Type B pancreatic cell (in vitro differentiated cells): Measurements from ENCODE around the gene ACTN1. TPM values are rescaled to one million over a fixed set of nuclear protein-coding genes. Genes with fewer than 3 reads are reported as not detected.
A peak's percentile ranks its signal among the peaks of the same experiment; 100 is the strongest.

Source experiments
- DNase-seq: peaks from one replicate; pipeline ENCODE4 v3.0.0; 2021; ENCODE audit warnings: mixed read lengths; ENCODE audit not compliant: unreplicated experiment; ENCODE audit errors: extremely low spot score
- H3K27ac Mint-ChIP-seq: 2 replicates; pipeline ENCODE4 v1.8.0; 2021; ENCODE audit warnings: mild to moderate bottlenecking, mixed read lengths
- H3K27me3 Mint-ChIP-seq: 2 replicates; pipeline ENCODE4 v1.8.0; 2021; ENCODE audit warnings: mixed read lengths
- H3K36me3 Mint-ChIP-seq: 2 replicates; pipeline ENCODE4 v1.8.0; 2021; ENCODE audit warnings: mixed read lengths
- H3K4me1 Mint-ChIP-seq: one replicate; pipeline ENCODE4 v1.8.0; 2021; ENCODE audit warnings: mixed read lengths; ENCODE audit not compliant: unreplicated experiment
- H3K4me3 Mint-ChIP-seq: 2 replicates; pipeline ENCODE4 v1.8.0; 2021; ENCODE audit warnings: mild to moderate bottlenecking, mixed read lengths
- H3K9me3 Mint-ChIP-seq: 2 replicates; pipeline ENCODE4 v1.8.0; 2021; ENCODE audit warnings: mixed read lengths
- total RNA-seq: library from RNA; stranded (reverse); gene quantifications from 2 replicates; pipeline ENCODE4 v1.2.1, GENCODE V29; 2021; ENCODE audit warnings: low replicate concordance
- TF ChIP-seq, protein P1 (sequence below): fragments of 200-600 bp; sonication (generic); conservative IDR thresholded peaks from 2 replicates; pipeline ENCODE4 v1.5.0; 2021; ENCODE audit warnings: antibody characterized with exemption, mild to moderate bottlenecking

The ACTN1 gene
- total RNA-seq, 1 donor from 2014 or later, result 176 TPM

DNA sequence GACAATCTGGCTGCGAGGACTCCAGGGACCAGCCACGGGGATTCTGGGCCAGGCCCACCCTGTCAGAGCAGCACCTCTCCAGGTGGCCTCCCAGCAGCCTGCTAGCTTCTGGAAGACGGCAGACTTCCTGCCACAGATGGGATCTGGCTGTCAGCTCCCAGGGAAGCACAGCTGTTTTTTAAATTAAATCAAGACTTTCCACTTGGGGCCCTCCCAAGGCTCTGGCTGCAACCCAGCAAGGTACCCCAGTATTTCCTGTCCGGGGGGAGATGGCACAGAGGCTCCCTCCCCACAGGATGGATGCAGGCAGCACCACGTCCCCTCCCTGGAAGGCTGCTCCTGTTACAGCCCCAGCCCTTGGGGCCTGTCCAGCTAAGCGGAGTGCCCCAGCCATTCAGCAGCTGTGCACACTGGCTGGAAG, 56.9 kb downstream of the ACTN1 start:
- H3K27me3 Mint-ChIP-seq, result no peaks in the 10 kb centered on the region
- H3K9me3 Mint-ChIP-seq, result peaks cover 4% of the 10 kb centered on the region
- no peak for DNase-seq
- TF ChIP-seq, protein P1, sequence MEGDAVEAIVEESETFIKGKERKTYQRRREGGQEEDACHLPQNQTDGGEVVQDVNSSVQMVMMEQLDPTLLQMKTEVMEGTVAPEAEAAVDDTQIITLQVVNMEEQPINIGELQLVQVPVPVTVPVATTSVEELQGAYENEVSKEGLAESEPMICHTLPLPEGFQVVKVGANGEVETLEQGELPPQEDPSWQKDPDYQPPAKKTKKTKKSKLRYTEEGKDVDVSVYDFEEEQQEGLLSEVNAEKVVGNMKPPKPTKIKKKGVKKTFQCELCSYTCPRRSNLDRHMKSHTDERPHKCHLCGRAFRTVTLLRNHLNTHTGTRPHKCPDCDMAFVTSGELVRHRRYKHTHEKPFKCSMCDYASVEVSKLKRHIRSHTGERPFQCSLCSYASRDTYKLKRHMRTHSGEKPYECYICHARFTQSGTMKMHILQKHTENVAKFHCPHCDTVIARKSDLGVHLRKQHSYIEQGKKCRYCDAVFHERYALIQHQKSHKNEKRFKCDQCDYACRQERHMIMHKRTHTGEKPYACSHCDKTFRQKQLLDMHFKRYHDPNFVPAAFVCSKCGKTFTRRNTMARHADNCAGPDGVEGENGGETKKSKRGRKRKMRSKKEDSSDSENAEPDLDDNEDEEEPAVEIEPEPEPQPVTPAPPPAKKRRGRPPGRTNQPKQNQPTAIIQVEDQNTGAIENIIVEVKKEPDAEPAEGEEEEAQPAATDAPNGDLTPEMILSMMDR, result no peak
- H3K4me3 Mint-ChIP-seq, result no peak overlapping the region
- H3K27ac Mint-ChIP-seq, result no peak overlapping the region
- peaks cover 52% of the 10 kb centered on the region for H3K36me3 Mint-ChIP-seq
- H3K4me1 Mint-ChIP-seq, result peaks cover 34% of the 10 kb centered on the region

DNA sequence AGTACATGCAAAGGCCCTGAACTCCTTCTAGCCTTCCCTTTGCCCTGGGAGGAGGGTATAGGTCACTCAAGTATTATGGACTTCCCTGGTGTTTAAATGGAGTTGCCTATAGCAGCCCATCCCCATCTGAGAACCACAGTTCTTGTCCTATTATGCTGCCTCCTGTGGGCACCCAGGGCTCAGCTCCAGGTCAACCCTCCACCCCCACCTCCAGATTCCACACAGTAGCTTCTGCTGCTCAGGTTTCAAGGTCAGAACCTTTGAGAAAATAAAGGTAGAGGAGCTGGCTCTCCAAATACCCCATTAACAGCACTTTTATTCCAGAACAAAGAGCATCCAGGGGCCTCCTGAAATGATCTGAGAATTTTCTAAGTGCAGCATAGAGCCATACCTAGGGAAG, 57.4 kb downstream of the ACTN1 start:
- peaks cover 4% of the 10 kb centered on the region for H3K9me3 Mint-ChIP-seq

DNA sequence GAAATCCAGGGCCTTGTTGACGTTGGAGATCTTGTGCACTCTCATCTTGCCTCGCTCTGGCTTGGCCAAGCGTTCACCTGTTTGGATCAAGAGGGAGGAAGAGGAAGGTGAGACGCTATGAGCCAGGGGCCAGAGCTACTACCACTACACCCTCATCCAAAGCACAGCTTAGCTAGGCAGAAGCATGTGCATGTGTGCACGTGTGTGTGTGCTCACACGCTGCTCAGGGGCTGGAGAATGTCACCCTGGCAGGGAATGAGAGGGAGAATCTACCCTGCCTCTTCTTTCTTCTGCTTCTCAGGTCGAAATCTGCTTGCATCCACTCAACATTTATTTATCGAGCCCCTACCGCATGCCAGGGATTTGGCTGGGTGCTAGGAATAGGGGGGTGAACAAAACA, 58.1 kb downstream of the ACTN1 start:
- Mint-ChIP-seq H3K4me3 (no peak overlapping the region), H3K27ac (no peak overlapping the region), H3K36me3 (peaks cover 48% of the 10 kb centered on the region), H3K27me3 (no peaks in the 10 kb centered on the region), H3K9me3 (peaks cover 3% of the 10 kb centered on the region), H3K4me1 (peaks cover 40% of the 10 kb centered on the region)
- TF ChIP-seq, protein P1, result no peak
- no peak for DNase-seq

More for the DNA sequence above, 57.4 kb downstream of the ACTN1 start:
- peaks cover 39% of the 10 kb centered on the region for H3K4me1 Mint-ChIP-seq
- DNase-seq, result no peak
- peaks cover 52% of the 10 kb centered on the region for H3K36me3 Mint-ChIP-seq
- no peak overlapping the region for H3K4me3 Mint-ChIP-seq
- no peak overlapping the region for H3K27ac Mint-ChIP-seq
- H3K27me3 Mint-ChIP-seq, result no peaks in the 10 kb centered on the region
- TF ChIP-seq, protein P1, result no peak

DNA sequence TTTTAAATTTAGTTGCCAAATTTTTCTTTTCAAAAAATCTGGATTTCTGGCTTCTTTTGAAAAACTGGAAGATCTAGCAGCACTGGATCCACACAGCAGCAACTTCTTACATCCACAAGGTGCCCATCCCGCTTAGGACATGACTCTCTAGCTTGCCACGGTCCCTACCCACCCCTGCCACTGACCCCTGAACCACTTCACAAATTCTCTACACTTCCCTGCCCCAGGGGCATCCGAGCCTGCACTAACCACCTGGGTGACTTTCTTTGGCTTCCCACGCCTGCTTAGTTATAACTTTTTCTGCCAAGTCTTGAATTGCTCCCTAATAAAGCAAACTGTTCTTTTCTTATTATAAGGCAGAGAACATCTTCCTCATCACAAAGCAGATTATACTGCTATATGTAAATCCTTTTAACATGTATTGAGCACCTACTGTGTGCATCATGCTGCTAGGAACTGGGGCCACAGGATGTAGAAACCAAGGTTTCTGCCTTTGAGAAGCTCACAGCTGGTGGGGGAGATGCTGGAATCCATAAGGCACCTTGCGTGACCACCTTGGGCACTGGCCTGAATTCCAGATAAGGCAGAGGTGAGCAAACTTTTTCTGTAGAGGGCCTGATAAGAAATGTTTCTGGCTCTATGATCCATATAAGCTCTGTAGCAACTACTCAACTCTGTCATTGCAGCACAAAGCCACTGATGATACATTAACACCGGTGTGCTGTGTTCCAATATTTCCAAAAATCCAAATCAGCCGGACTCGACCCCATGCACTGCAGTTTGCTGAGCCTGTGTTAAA, 59.8 kb downstream of the ACTN1 start:
- no peak for DNase-seq
- Mint-ChIP-seq H3K4me1 (peaks cover 33% of the 10 kb centered on the region), H3K27me3 (no peaks in the 10 kb centered on the region), H3K9me3 (no peaks in the 10 kb centered on the region), H3K36me3 (peaks cover 35% of the 10 kb centered on the region), H3K4me3 (no peak overlapping the region), H3K27ac (peak overlapping the region; percentile 47)
- TF ChIP-seq, protein P1, result no peak

DNA sequence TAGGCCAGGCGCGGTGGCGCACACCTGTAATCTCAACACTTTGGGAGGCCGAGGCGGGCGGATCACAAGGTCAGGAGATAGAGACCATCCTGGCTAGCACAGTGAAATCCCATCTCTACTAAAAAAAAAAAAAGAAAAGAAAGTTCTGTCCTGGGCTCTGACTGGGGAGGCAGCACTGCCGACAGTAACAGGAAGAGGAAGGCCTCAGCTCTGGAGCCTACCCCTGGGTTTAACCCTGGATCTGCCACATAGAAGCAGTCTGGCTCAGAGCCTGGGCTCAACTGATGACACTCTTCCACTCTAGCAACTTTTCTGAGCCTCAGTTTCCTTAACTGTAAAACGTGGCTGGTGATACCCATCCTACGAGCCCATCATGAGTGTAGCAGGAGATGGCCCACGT, 60.5 kb downstream of the ACTN1 start:
- Mint-ChIP-seq H3K4me1 (peaks cover 29% of the 10 kb centered on the region), H3K9me3 (no peaks in the 10 kb centered on the region), H3K27ac (peak overlapping the region; percentile 47), H3K27me3 (no peaks in the 10 kb centered on the region), H3K4me3 (no peak overlapping the region), H3K36me3 (peaks cover 30% of the 10 kb centered on the region)
- TF ChIP-seq, protein P1, result no peak
- no peak for DNase-seq
